H1 (cell line): ENCODE data around the gene ZBTB18. TPM values are rescaled to one million over a fixed set of nuclear protein-coding genes. Genes with fewer than 3 reads are reported as not detected.

Experiments
- CTCF ChIA-PET: fragments of 300-600 bp; sonication (Branson Sonifier 250); formaldehyde crosslinking; loops from one replicate; lab custom pipeline; 2021; ENCODE audit not compliant: partially characterized antibody; lab: Charles Lee
- POLR2A ChIA-PET: fragments of 300-600 bp; sonication (Branson Sonifier 250); formaldehyde crosslinking; loops from one replicate; lab custom pipeline; 2021; ENCODE audit warnings: inconsistent platforms; ENCODE audit not compliant: partially characterized antibody; lab: Charles Lee
- DNase-seq, 2 experiments: peaks; one replicate each; pipeline versions ENCODE4 v3.0.0 to v3.0.0-alpha.2; 2010 to 2022; ENCODE audit warnings: low spot score in 2 of 2, low read depth in 1 of 2, mixed read lengths in 1 of 2
- FAIRE-seq: peaks from 2 replicates; lab custom pipeline; 2011; peaks lifted over from hg19 to GRCh38; lab: Jason Lieb, UNC
- H2AFZ ChIP-seq: 2 replicates; pipeline ENCODE4 v1.8.1; 2012; ENCODE audit warnings: low read length, inconsistent platforms
- H2AK5ac ChIP-seq: 2 replicates; pipeline ENCODE4 v1.6.1; 2013; ENCODE audit warnings: low read depth, low read length
- H2BK120ac ChIP-seq: replicated peaks from 2 replicates; pipeline ENCODE3; 2013; ENCODE audit warnings: low read depth, low read length, inconsistent platforms
- H2BK12ac ChIP-seq: 2 replicates; pipeline ENCODE4 v1.6.1; 2013; ENCODE audit warnings: low read depth, low read length
- H2BK15ac ChIP-seq: 2 replicates; pipeline ENCODE4 v1.6.1; 2013; ENCODE audit warnings: low read length
- H2BK20ac ChIP-seq: 2 replicates; pipeline ENCODE4 v1.6.1; 2013; ENCODE audit warnings: low read length
- H2BK5ac ChIP-seq: 2 replicates; pipeline ENCODE4 v1.6.1; 2013; ENCODE audit warnings: low read depth, low read length
- H3K14ac ChIP-seq: 2 replicates; pipeline ENCODE4 v1.6.1; 2013; ENCODE audit warnings: inconsistent platforms; ENCODE audit not compliant: insufficient read length
- H3K18ac ChIP-seq: 2 replicates; pipeline ENCODE4 v1.6.1; 2013; ENCODE audit warnings: low read length; ENCODE audit errors: extremely low read depth
- H3K23ac ChIP-seq: 2 replicates; pipeline ENCODE4 v1.6.1; 2013; ENCODE audit warnings: inconsistent platforms; ENCODE audit not compliant: insufficient read length
- H3K23me2 ChIP-seq: 2 replicates; pipeline ENCODE4 v1.6.1; 2013; ENCODE audit warnings: low read depth, low read length
- H3K27ac ChIP-seq: 2 replicates; pipeline ENCODE4 v1.6.1; 2011; ENCODE audit warnings: low read depth, low read length, inconsistent platforms
- H3K27me3 ChIP-seq, 4 experiments: replicated peaks in 1 of 4; 1 replicate in 1 of 4; 2 replicates in 3 of 4; pipeline versions ENCODE4 v1.6.1 to v1.8.1; 2011 to 2013; ENCODE audit warnings: low read length in 3 of 4, mild to moderate bottlenecking in 3 of 4, inconsistent platforms in 2 of 4, mixed read lengths in 2 of 4, moderate library complexity in 1 of 4; ENCODE audit not compliant: control insufficient read depth in 3 of 4, insufficient read depth in 3 of 4; ENCODE audit errors: extremely low read depth in 1 of 4
- H3K36me3 ChIP-seq, 4 experiments: 2 replicates each; pipeline versions ENCODE4 v1.6.1 to v1.8.1; 2011 to 2013; ENCODE audit warnings: mild to moderate bottlenecking in 4 of 4, low read length in 3 of 4, moderate library complexity in 2 of 4, control low read depth in 1 of 4, inconsistent platforms in 1 of 4; ENCODE audit not compliant: insufficient read depth in 4 of 4, control insufficient read depth in 2 of 4
- H3K4ac ChIP-seq: replicated peaks from 2 replicates; pipeline ENCODE3; 2013; ENCODE audit warnings: low read length, low read depth, mixed read lengths, inconsistent platforms; ENCODE audit not compliant: insufficient read length
- H3K4me1 ChIP-seq, 4 experiments: replicated peaks in 1 of 4; 1 replicate in 1 of 4; 2 replicates in 3 of 4; pipeline versions ENCODE4 v1.6.1 to v1.8.1; 2011 to 2013; ENCODE audit warnings: low read length in 3 of 4, inconsistent platforms in 2 of 4, mixed read lengths in 1 of 4; ENCODE audit not compliant: insufficient read depth in 4 of 4, control insufficient read depth in 3 of 4
- H3K4me2 ChIP-seq, 2 experiments: 2 replicates each; pipeline versions ENCODE4 v1.6.1 to v1.8.1; 2011 to 2013; ENCODE audit warnings: low read depth in 2 of 2, low read length in 2 of 2, control low read depth in 1 of 2, inconsistent platforms in 1 of 2, mild to moderate bottlenecking in 1 of 2; ENCODE audit not compliant: insufficient read depth in 1 of 2
- H3K4me3 ChIP-seq, 4 experiments: fragments of 200-600, 300-600 bp in 1 of 4; sonication (generic), shearing (Covaris generic), sonication (Bioruptor Twin) in 1 of 4; 2 replicates each; pipeline versions ENCODE4 v1.5.1 to v1.8.1; 2011 to 2016; ENCODE audit warnings: low read length in 4 of 4, low read depth in 3 of 4, control low read depth in 2 of 4, inconsistent platforms in 2 of 4, mild to moderate bottlenecking in 2 of 4, mixed read lengths in 1 of 4, moderate library complexity in 1 of 4; ENCODE audit not compliant: insufficient read depth in 2 of 4; ENCODE audit errors: extremely low read depth in 1 of 4
- H3K56ac ChIP-seq: replicated peaks from 2 replicates; pipeline ENCODE3; 2013; ENCODE audit warnings: low read depth, mild to moderate bottlenecking, mixed read lengths, low read length, inconsistent platforms; ENCODE audit not compliant: insufficient read length
- H3K79me1 ChIP-seq: 2 replicates; pipeline ENCODE4 v1.6.1; 2013; ENCODE audit warnings: low read depth, low read length, control low read depth
- H3K79me2 ChIP-seq, 2 experiments: 2 replicates each; pipeline versions ENCODE4 v1.6.1 to v1.8.1; 2012 to 2013; ENCODE audit warnings: low read length in 2 of 2, mild to moderate bottlenecking in 2 of 2, inconsistent platforms in 1 of 2; ENCODE audit not compliant: insufficient read depth in 2 of 2, control insufficient read depth in 1 of 2
- H3K9ac ChIP-seq, 4 experiments: replicated peaks in 1 of 4; 1 replicate in 1 of 4; 2 replicates in 3 of 4; pipeline versions ENCODE4 v1.6.1 to v1.8.1; 2011 to 2013; ENCODE audit warnings: low read depth in 3 of 4, low read length in 3 of 4, control low read depth in 2 of 4, mild to moderate bottlenecking in 2 of 4, moderate library complexity in 2 of 4, inconsistent platforms in 1 of 4; ENCODE audit errors: extremely low read depth in 1 of 4
- H3K9me3 ChIP-seq, 2 experiments: 2 replicates each; pipeline versions ENCODE4 v1.6.1 to v1.8.1; 2012 to 2013; ENCODE audit warnings: mild to moderate bottlenecking in 2 of 2, moderate library complexity in 2 of 2, control low read depth in 1 of 2, inconsistent platforms in 1 of 2, low read depth in 1 of 2, low read length in 1 of 2, mixed read lengths in 1 of 2; ENCODE audit not compliant: insufficient read depth in 2 of 2
- H4K20me1 ChIP-seq, 2 experiments: replicated peaks in 1 of 2; 2 replicates each; pipeline versions ENCODE3 to v1.8.1; 2011 to 2013; ENCODE audit warnings: inconsistent platforms in 2 of 2, low read length in 2 of 2, mild to moderate bottlenecking in 1 of 2; ENCODE audit not compliant: insufficient read depth in 2 of 2, control insufficient read depth in 1 of 2
- H4K5ac ChIP-seq: 2 replicates; pipeline ENCODE4 v1.6.1; 2013; ENCODE audit warnings: low read length, low read depth, mixed read lengths, inconsistent platforms; ENCODE audit not compliant: insufficient read length
- H4K8ac ChIP-seq: 2 replicates; pipeline ENCODE4 v1.8.0; 2013; ENCODE audit warnings: mild to moderate bottlenecking, moderate library complexity, low read length, inconsistent platforms; ENCODE audit not compliant: insufficient read depth; ENCODE audit errors: extremely low read depth
- H4K91ac ChIP-seq: replicated peaks from 2 replicates; pipeline ENCODE3; 2013; ENCODE audit warnings: low read length, mixed read lengths, inconsistent platforms; ENCODE audit not compliant: insufficient read length
- BRCA1 ChIP-seq: IDR thresholded peaks from 2 replicates; pipeline ENCODE4 v1.6.1; 2012; ENCODE audit warnings: low read depth, low read length, improper control_type of control experiment
- CBX8 ChIP-seq: fragments of 300-800, 300-1000 bp; sonication (generic); IDR thresholded peaks from 2 replicates; pipeline ENCODE4 v1.7.1; 2016; ENCODE audit warnings: low read depth, low read length, borderline replicate concordance
- CREB1 ChIP-seq: IDR thresholded peaks from 2 replicates; pipeline ENCODE4 v1.6.1; 2012; ENCODE audit warnings: inconsistent platforms
- HDAC2 ChIP-seq, 2 experiments: fragments of 300-600 bp in 1 of 2; sonication (generic) in 1 of 2; IDR thresholded peaks; 2 replicates each; pipeline ENCODE4 v1.6.1; 2011 to 2012; ENCODE audit warnings: low read depth in 2 of 2, low read length in 2 of 2, mild to moderate bottlenecking in 2 of 2, moderate library complexity in 2 of 2, borderline replicate concordance in 1 of 2, inconsistent platforms in 1 of 2
- KDM4A ChIP-seq: IDR thresholded peaks from one replicate; pipeline ENCODE4 v1.7.1; 2012; ENCODE audit warnings: low read depth, mild to moderate bottlenecking, moderate library complexity, low read length, inconsistent platforms; ENCODE audit not compliant: severe bottlenecking
- NANOG ChIP-seq: IDR thresholded peaks from 2 replicates; pipeline ENCODE4 v1.6.1; 2011; ENCODE audit warnings: low read length, low read depth, mild to moderate bottlenecking, inconsistent platforms; ENCODE audit not compliant: insufficient read depth, poor library complexity, severe bottlenecking
- SIN3A ChIP-seq, 2 experiments: IDR thresholded peaks in 1 of 2; conservative IDR thresholded peaks in 1 of 2; 2 replicates each; pipeline ENCODE4 v1.6.1; 2011 to 2012; ENCODE audit warnings: low read length in 2 of 2, improper control_type of control experiment in 1 of 2, low read depth in 1 of 2, mild to moderate bottlenecking in 1 of 2
- SIX5 ChIP-seq: IDR thresholded peaks from 2 replicates; pipeline ENCODE4 v1.6.1; 2011; ENCODE audit warnings: mild to moderate bottlenecking, low read depth, low read length
- SP2 ChIP-seq: IDR thresholded peaks from 2 replicates; pipeline ENCODE4 v1.6.1; 2012; ENCODE audit warnings: mild to moderate bottlenecking, low read length, inconsistent platforms
- TEAD4 ChIP-seq: IDR thresholded peaks from 2 replicates; pipeline ENCODE4 v1.6.1; 2012; ENCODE audit warnings: low read depth, low read length, inconsistent platforms, mixed read lengths
- WGBS, 2 experiments: shearing (Covaris generic) in 1 of 2; methylation state at CpG; one replicate each; pipeline versions ENCODE4 v1.1.6 to v1.1.7; 2013 to 2015; ENCODE audit warnings: low lambda C conversion rate in 2 of 2, mixed read lengths in 2 of 2, inconsistent platforms in 1 of 2, low coverage in 1 of 2, missing lambda C conversion rate in 1 of 2; ENCODE audit not compliant: insufficient replicate concordance in 2 of 2, insufficient coverage in 1 of 2, insufficient read length in 1 of 2; ENCODE audit errors: extremely low coverage in 1 of 2, missing lambda C conversion rate in 1 of 2; 5-methylcytosine and 5-hydroxymethylcytosine counted together
- polyA plus RNA-seq, 7 experiments: library from polyadenylated mRNA; depleted of rRNA in 3 of 7; stranded (reverse) in 5 of 7; unstranded in 2 of 7; fragments of >200 nt in 5 of 7; fragments of 200-250 nt in 2 of 7; gene quantifications; 1 replicate in 5 of 7; 2 replicates in 1 of 7; 4 replicates in 1 of 7; pipeline versions ENCODE4 v1.2.1 to v1.2.3, GENCODE V29; 2011 to 2013; ENCODE audit warnings: missing spikeins in 2 of 7, mixed read lengths in 2 of 7
- total RNA-seq: library from RNA; stranded (reverse); fragmentation: NEBNext Ultra II Directional; extraction: Animal tissue kit (Norgen Biotek cat#: 25700); gene quantifications from 2 replicates; pipeline ENCODE4 v1.2.1, GENCODE V29; 2021
- TF ChIP-seq, protein P1 (sequence below), 3 experiments: IDR thresholded peaks; 1 replicate in 2 of 3; 2 replicates in 1 of 3; pipeline versions ENCODE4 v1.5.1 to v1.6.1; 2011; ENCODE audit warnings: low read length in 3 of 3, mild to moderate bottlenecking in 3 of 3, inconsistent platforms in 2 of 3, low read depth in 1 of 3, moderate library complexity in 1 of 3; ENCODE audit not compliant: insufficient read depth in 1 of 3; ENCODE audit errors: control extremely low read depth in 1 of 3

The ZBTB18 gene
- total and polyA plus RNA-seq, 2 of the 8 experiments (the other 6 are each of a cell fraction or from before 2014, with no cell fraction given) = 8.5 to 14.4 TPM

- POLR2A ChIA-PET = interaction anchor here (0.8 kb wide), 1 partner anchor 18 kb away, joined by 3 read pairs; no protein-coding TSS in a partner anchor
- Histone ChIP-seq H3K36me3 (no peaks in the 10 kb centered on the region), H4K91ac (no peak overlapping the region), H2AK5ac (no peak overlapping the region), H2AFZ (no peak overlapping the region), H2BK5ac (no peak overlapping the region), H2BK120ac (no peak overlapping the region), H3K4me2 (no peak overlapping the region), H3K23me2 (no peaks in the 10 kb centered on the region), H3K56ac (no peak overlapping the region), H3K14ac (no peak overlapping the region), H3K23ac (no peak overlapping the region), H4K20me1 (no peaks in the 10 kb centered on the region), H2BK20ac (no peak overlapping the region), H3K27ac (no peak overlapping the region), H4K8ac (no peak overlapping the region), H3K4me3 (no peak overlapping the region), H3K79me2 (no peaks in the 10 kb centered on the region), H4K5ac (no peak overlapping the region), H3K4ac (no peak overlapping the region), H2BK12ac (no peak overlapping the region), H3K9ac (no peak overlapping the region), H2BK15ac (no peak overlapping the region), H3K4me1 (peaks cover 0 to 9% (median 0%) of the 10 kb centered on the region in 4 experiments; a peak in 2 of 7 replicates), H3K27me3 (no peaks in the 10 kb centered on the region), H3K18ac (no peak overlapping the region), H3K79me1 (no peaks in the 10 kb centered on the region), H3K9me3 (no peaks in the 10 kb centered on the region)
- FAIRE-seq = no peak
- CTCF ChIA-PET = interaction anchor here (0.6 to 1.9 kb wide), 4 partner anchors 12 to 1828 kb away, joined by 3 to 5 read pairs (median 3); no protein-coding TSS in a partner anchor
- DNase-seq = no peak
- 86% methylated on average over 4 of the region's 4 CpGs; no CpG with 5 or more reads in 1 of the 2 experiments for WGBS, 2 experiments
- TF ChIP-seq, protein P1, sequence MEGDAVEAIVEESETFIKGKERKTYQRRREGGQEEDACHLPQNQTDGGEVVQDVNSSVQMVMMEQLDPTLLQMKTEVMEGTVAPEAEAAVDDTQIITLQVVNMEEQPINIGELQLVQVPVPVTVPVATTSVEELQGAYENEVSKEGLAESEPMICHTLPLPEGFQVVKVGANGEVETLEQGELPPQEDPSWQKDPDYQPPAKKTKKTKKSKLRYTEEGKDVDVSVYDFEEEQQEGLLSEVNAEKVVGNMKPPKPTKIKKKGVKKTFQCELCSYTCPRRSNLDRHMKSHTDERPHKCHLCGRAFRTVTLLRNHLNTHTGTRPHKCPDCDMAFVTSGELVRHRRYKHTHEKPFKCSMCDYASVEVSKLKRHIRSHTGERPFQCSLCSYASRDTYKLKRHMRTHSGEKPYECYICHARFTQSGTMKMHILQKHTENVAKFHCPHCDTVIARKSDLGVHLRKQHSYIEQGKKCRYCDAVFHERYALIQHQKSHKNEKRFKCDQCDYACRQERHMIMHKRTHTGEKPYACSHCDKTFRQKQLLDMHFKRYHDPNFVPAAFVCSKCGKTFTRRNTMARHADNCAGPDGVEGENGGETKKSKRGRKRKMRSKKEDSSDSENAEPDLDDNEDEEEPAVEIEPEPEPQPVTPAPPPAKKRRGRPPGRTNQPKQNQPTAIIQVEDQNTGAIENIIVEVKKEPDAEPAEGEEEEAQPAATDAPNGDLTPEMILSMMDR (IDR thresholded peaks at IDR 0.05; ENCODE audit: control extremely low read depth in 1 of 3, insufficient read depth in 1 of 3, low read depth in 1 of 3, low read length in 3 of 3) = no peak
- TF ChIP-seq CREB1 (no peak), NANOG (no peak), TEAD4 (no peak), SIX5 (no peak), BRCA1 (no peak), SP2 (no peak), SIN3A (conservative IDR thresholded peaks at IDR 0.05 in 1 of 2, IDR thresholded peaks at IDR 0.05 in 1 of 2; ENCODE audit: low read depth in 1 of 2, low read length in 2 of 2) (no peak), HDAC2 (IDR thresholded peaks at IDR 0.05; ENCODE audit: borderline replicate concordance in 1 of 2, low read depth in 2 of 2, low read length in 2 of 2) (no peak), KDM4A (no peak), CBX8 (no peak)
Observed at GRCh38 chr1:244065960-244066388, 14.9 kb downstream of the ZBTB18 start.
